ENCODE results near the gene MX1.

MX1 gene

GRCh38 chr21:41500363-41500762, 74.3 kb downstream of the MX1 start:
- no peak for DNase-seq

- no peak for DNase-seq
Measured at GRCh38 chr21:41500931-41501381, 74.9 kb downstream of the MX1 start.

DNA sequence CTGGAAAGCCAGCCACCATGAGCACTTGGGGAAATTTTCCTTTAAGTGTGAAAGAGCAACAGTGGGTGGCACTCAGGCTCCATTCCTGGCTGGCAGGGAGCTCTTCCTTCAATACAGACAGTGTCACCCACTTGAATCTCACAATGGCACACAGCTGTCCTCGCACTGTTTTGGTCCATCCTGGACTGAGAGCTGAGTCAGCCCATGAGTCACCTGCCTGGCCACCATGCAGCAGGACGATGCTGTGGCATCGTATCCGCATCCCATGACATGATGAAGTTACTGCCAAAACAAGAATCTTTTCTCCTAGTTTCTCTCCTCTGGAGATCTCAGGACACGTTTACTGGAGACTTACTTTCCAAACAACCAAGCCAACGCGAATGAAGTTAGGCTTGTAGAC, 75.9 kb downstream of the MX1 start:
- no peak for DNase-seq

GRCh38 chr21:41503331-41503730, 77.3 kb downstream of the MX1 start:
- no peak for DNase-seq

DNA sequence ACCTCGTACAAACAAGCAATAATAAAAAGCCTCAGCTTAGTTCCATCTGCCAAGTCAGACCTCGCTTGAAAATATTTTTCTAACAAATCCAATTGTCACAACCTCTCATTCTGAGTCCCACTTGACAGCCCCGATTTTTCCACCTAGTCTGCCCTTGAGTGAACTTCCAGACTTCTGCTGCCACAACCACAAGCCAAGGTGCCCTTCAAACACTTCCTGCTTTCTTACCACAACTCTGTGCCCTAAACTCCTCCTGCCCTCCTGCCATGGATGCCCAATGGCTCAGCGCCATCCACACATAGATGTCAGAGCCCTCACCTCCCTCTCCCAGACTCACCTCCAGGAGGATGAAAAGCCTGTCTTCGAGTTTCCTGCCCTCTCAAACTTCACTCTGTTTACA, 78.0 kb downstream of the MX1 start:
- DNase-seq: no peak

DNA sequence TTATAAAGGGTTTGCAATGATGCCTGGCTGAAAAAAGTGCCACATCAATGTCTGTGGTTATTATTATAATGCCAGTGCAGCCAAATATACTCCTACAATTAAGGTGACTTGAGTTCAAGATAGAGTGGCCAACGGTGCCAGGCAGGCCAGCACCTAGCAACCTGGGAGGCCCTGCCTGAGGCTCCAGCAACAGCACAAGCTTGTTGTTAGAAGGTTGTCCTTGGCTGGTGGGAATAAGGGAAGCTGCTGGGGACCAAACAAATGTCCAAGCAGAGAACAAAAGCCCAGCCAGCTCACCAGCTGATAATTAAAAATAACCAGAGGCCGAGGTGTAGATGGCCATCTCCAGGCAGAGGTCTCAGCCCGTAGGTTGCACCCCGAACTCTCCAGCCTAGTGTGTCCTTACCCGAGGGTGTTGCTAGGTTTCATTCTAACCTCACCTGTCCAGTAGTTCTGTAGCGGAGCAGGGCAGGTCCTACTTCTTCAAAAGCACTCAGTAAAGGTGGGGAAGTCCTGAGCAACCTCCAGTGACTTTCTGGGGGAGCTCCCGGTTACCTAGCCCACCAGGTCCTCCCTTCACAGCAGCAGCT, 80.1 kb downstream of the MX1 start:
- DNase-seq: no peak

- no peak for DNase-seq
Measured at GRCh38 chr21:41506611-41507520, 80.8 kb downstream of the MX1 start.

- DNase-seq: no peak
Measured at GRCh38 chr21:41507521-41508414, 81.7 kb downstream of the MX1 start, which contains the start of gene TMPRSS2. TMPRSS2 (minus strand) TSS chr21:41508158; CDS start chr21:41498133, 10,025 bp downstream.

GRCh38 chr21:41508415-41509144, 82.5 kb downstream of the MX1 start:
- no peak for DNase-seq
